Neuronal stem cell (in vitro differentiated cells): Measurements from ENCODE around the gene KIF26B.

Experiments used
- DNase-seq: peaks from one replicate; pipeline ENCODE4 v3.0.0-alpha.2; 2013; ENCODE audit warnings: low spot score
- H2AFZ ChIP-seq: one replicate; pipeline ENCODE4 v1.6.1; 2013; ENCODE audit warnings: mild to moderate bottlenecking, low read length, inconsistent platforms
- H2AK5ac ChIP-seq: 2 replicates; pipeline ENCODE4 v1.6.1; 2013; ENCODE audit warnings: low read depth, mild to moderate bottlenecking, inconsistent platforms, low read length, moderate library complexity, mixed read lengths
- H2BK120ac ChIP-seq: 2 replicates; pipeline ENCODE4 v1.6.1; 2013; ENCODE audit warnings: low read depth, mild to moderate bottlenecking, inconsistent platforms, low read length, moderate library complexity, mixed read lengths
- H2BK12ac ChIP-seq: one replicate; pipeline ENCODE4 v1.6.1; 2013; ENCODE audit warnings: low read length, inconsistent platforms
- H2BK15ac ChIP-seq: 2 replicates; pipeline ENCODE4 v1.6.1; 2013; ENCODE audit warnings: mild to moderate bottlenecking, low read length, inconsistent platforms, mixed read lengths
- H2BK5ac ChIP-seq: one replicate; pipeline ENCODE4 v1.6.1; 2013; ENCODE audit warnings: inconsistent platforms, mild to moderate bottlenecking, low read length, moderate library complexity
- H3K14ac ChIP-seq: one replicate; pipeline ENCODE4 v1.6.1; 2013; ENCODE audit warnings: low read length, inconsistent platforms
- H3K18ac ChIP-seq: 2 replicates; pipeline ENCODE4 v1.6.1; 2013; ENCODE audit warnings: low read length, inconsistent platforms
- H3K23ac ChIP-seq: 2 replicates; pipeline ENCODE4 v1.6.1; 2013; ENCODE audit warnings: low read depth, mild to moderate bottlenecking, mixed read lengths, low read length, inconsistent platforms; ENCODE audit not compliant: poor library complexity
- H3K27ac ChIP-seq: replicated peaks from 3 replicates; pipeline ENCODE4 v1.5.1; 2013; ENCODE audit warnings: low read length, inconsistent platforms
- H3K27me3 ChIP-seq, 3 experiments: 2 replicates each; pipeline ENCODE4 v1.6.1; 2013; ENCODE audit warnings: low read length in 3 of 3, mild to moderate bottlenecking in 2 of 3, inconsistent platforms in 1 of 3, low read depth in 1 of 3, mixed read lengths in 1 of 3, moderate library complexity in 1 of 3; ENCODE audit not compliant: control insufficient read depth in 3 of 3, insufficient read depth in 3 of 3
- H3K36me3 ChIP-seq, 2 donors: replicated peaks in 1 of 2; 2 replicates each; pipeline ENCODE4 v1.6.1; 2013; ENCODE audit warnings: low read length in 2 of 2; ENCODE audit not compliant: control insufficient read depth in 2 of 2, insufficient read depth in 2 of 2
- H3K4ac ChIP-seq: 2 replicates; pipeline ENCODE4 v1.6.1; 2013; ENCODE audit warnings: inconsistent platforms, mild to moderate bottlenecking, low read length, moderate library complexity
- H3K4me1 ChIP-seq, 2 donors: 1 replicate in 1 of 2; 2 replicates in 1 of 2; pipeline ENCODE4 v1.6.1; 2013; ENCODE audit warnings: low read length in 2 of 2, low read depth in 1 of 2; ENCODE audit not compliant: control insufficient read depth in 2 of 2, insufficient read depth in 1 of 2
- H3K4me2 ChIP-seq: one replicate; pipeline ENCODE4 v1.6.1; 2013; ENCODE audit warnings: mild to moderate bottlenecking, low read length, inconsistent platforms; ENCODE audit not compliant: insufficient read depth, poor library complexity, severe bottlenecking
- H3K4me3 ChIP-seq, 2 donors: 2 replicates each; pipeline ENCODE4 v1.5.1; 2013; ENCODE audit warnings: low read length in 2 of 2, mild to moderate bottlenecking in 2 of 2, inconsistent platforms in 1 of 2, moderate library complexity in 1 of 2
- H3K79me1 ChIP-seq: one replicate; pipeline ENCODE4 v1.6.1; 2013; ENCODE audit warnings: low read depth, mild to moderate bottlenecking, inconsistent platforms, low read length, moderate library complexity
- H3K9ac ChIP-seq: one replicate; pipeline ENCODE4 v1.6.1; 2013; ENCODE audit warnings: mild to moderate bottlenecking, low read depth, low read length, inconsistent platforms; ENCODE audit not compliant: poor library complexity
- H3K9me3 ChIP-seq, 2 donors: replicated peaks in 1 of 2; 2 replicates each; pipeline versions ENCODE3 to v1.6.1; 2013; ENCODE audit warnings: low read length in 2 of 2, mild to moderate bottlenecking in 2 of 2, inconsistent platforms in 1 of 2, low read depth in 1 of 2, mixed read lengths in 1 of 2, moderate library complexity in 1 of 2; ENCODE audit not compliant: control insufficient read depth in 2 of 2, insufficient read depth in 1 of 2
- H4K8ac ChIP-seq: one replicate; pipeline ENCODE4 v1.6.1; 2013; ENCODE audit warnings: low read depth, mild to moderate bottlenecking, inconsistent platforms, low read length, moderate library complexity
- H4K91ac ChIP-seq: one replicate; pipeline ENCODE4 v1.6.1; 2013; ENCODE audit warnings: low read length, low read depth, mild to moderate bottlenecking, inconsistent platforms; ENCODE audit not compliant: poor library complexity
- WGBS, 2 donors: extraction: QIAGEN DNeasy Blood & Tissue Kit; methylation state at CpG; one replicate each; pipeline ENCODE4 v1.1.7; 2013; ENCODE audit warnings: missing lambda C conversion rate in 2 of 2, mixed read lengths in 1 of 2; ENCODE audit not compliant: insufficient read length in 2 of 2, insufficient replicate concordance in 1 of 2; ENCODE audit errors: extremely low coverage in 2 of 2; 5-methylcytosine and 5-hydroxymethylcytosine counted together

KIF26B gene

GRCh38 chr1:245256528-245256927 is 101.7 kb downstream of the KIF26B start:
- no peak overlapping the region for H4K91ac ChIP-seq
- H2BK12ac ChIP-seq: no peak overlapping the region
- H3K79me1 ChIP-seq: no peaks in the 10 kb centered on the region
- H3K23ac ChIP-seq: no peak overlapping the region
- no peak overlapping the region for H2BK15ac ChIP-seq
- no peaks in the 10 kb centered on the region for H3K36me3 ChIP-seq
- peaks cover 2% of the 10 kb centered on the region in 2 donors for H3K9me3 ChIP-seq
- H3K9ac ChIP-seq: no peak overlapping the region
- H3K27ac ChIP-seq: no peak overlapping the region
- no peaks in the 10 kb centered on the region for H3K27me3 ChIP-seq
- DNase-seq: no peak
- H2AK5ac ChIP-seq: no peak overlapping the region
- H3K4ac ChIP-seq: no peak overlapping the region
- H3K4me3 ChIP-seq: no peak overlapping the region
- H3K14ac ChIP-seq: no peak overlapping the region
- no peak overlapping the region for H2BK5ac ChIP-seq
- no peak overlapping the region for H2AFZ ChIP-seq
- H4K8ac ChIP-seq: no peak overlapping the region
- peak overlapping the region; percentile 71 for H3K18ac ChIP-seq
- no CpG with 5 or more reads among the region's 6 CpGs for WGBS, 2 donors
- H3K4me2 ChIP-seq: no peak overlapping the region
- no peak overlapping the region for H2BK120ac ChIP-seq
- H3K4me1 ChIP-seq: peaks cover 5 to 9% of the 10 kb centered on the region in 2 donors

- no peak overlapping the region for H2BK5ac ChIP-seq
Measured at GRCh38 chr1:245258271-245258920, 103.6 kb downstream of the KIF26B start.

GRCh38 chr1:245260110-245260882 is 105.5 kb downstream of the KIF26B start:
- WGBS, 2 donors: no CpG with 5 or more reads among the region's 6 CpGs
- no peaks in the 10 kb centered on the region for H3K36me3 ChIP-seq

More at GRCh38 chr1:245258271-245258920, 103.6 kb downstream of the KIF26B start:
- no peak overlapping the region for H2BK120ac ChIP-seq
- H3K4ac ChIP-seq: no peak overlapping the region
- H2BK15ac ChIP-seq: no peak overlapping the region
- no peak overlapping the region for H2AFZ ChIP-seq
- no peak overlapping the region for H3K4me3 ChIP-seq
- peak overlapping the region; percentile 51 for H3K18ac ChIP-seq
- no peak overlapping the region for H3K27ac ChIP-seq
- no peak overlapping the region for H3K9ac ChIP-seq
- peaks cover 0 to 2% of the 10 kb centered on the region in 2 donors for H3K9me3 ChIP-seq
- H3K14ac ChIP-seq: no peak overlapping the region
- no peaks in the 10 kb centered on the region for H3K36me3 ChIP-seq
- H3K27me3 ChIP-seq: no peaks in the 10 kb centered on the region
- H3K4me1 ChIP-seq: peaks cover 8 to 9% of the 10 kb centered on the region in 2 donors
- no peak overlapping the region for H2AK5ac ChIP-seq
- no peak overlapping the region for H3K23ac ChIP-seq
- no peak overlapping the region for H4K8ac ChIP-seq
- H3K79me1 ChIP-seq: no peaks in the 10 kb centered on the region
- no peak overlapping the region for H2BK12ac ChIP-seq
- no peak overlapping the region for H4K91ac ChIP-seq
- H3K4me2 ChIP-seq: no peak overlapping the region
- no peak for DNase-seq
- no CpG with 5 or more reads among the region's 12 CpGs for WGBS, 2 donors

GRCh38 chr1:245260883-245261282 is 106.1 kb downstream of the KIF26B start:
- Histone ChIP-seq H3K18ac (no peak overlapping the region), H2AFZ (no peak overlapping the region), H3K9me3 (peaks cover 0 to 2% of the 10 kb centered on the region in 2 donors), H2BK5ac (no peak overlapping the region), H3K79me1 (no peaks in the 10 kb centered on the region), H3K36me3 (no peaks in the 10 kb centered on the region), H4K8ac (no peak overlapping the region), H3K4me2 (no peak overlapping the region), H2BK120ac (no peak overlapping the region), H3K27ac (no peak overlapping the region), H3K4me3 (no peak overlapping the region), H3K4me1 (peaks cover 8 to 9% of the 10 kb centered on the region in 2 donors), H3K27me3 (no peaks in the 10 kb centered on the region), H4K91ac (no peak overlapping the region), H3K14ac (no peak overlapping the region), H3K4ac (no peak overlapping the region), H2AK5ac (no peak overlapping the region), H2BK12ac (no peak overlapping the region), H3K9ac (no peak overlapping the region), H3K23ac (no peak overlapping the region), H2BK15ac (no peak overlapping the region)
- WGBS, 2 donors: no CpG with 5 or more reads among the region's 5 CpGs
- DNase-seq: no peak

More at GRCh38 chr1:245260110-245260882, 105.5 kb downstream of the KIF26B start:
- Histone ChIP-seq H3K4ac (no peak overlapping the region), H3K27me3 (no peaks in the 10 kb centered on the region), H2BK15ac (no peak overlapping the region), H3K4me3 (no peak overlapping the region), H3K23ac (no peak overlapping the region), H4K91ac (no peak overlapping the region), H3K4me2 (no peak overlapping the region), H4K8ac (no peak overlapping the region), H3K14ac (no peak overlapping the region), H2BK5ac (no peak overlapping the region), H3K4me1 (peaks cover 8 to 9% of the 10 kb centered on the region in 2 donors), H2BK120ac (no peak overlapping the region), H3K9me3 (peaks cover 0 to 2% of the 10 kb centered on the region in 2 donors), H3K18ac (no peak overlapping the region), H2AFZ (no peak overlapping the region), H2BK12ac (no peak overlapping the region), H3K9ac (no peak overlapping the region), H3K79me1 (no peaks in the 10 kb centered on the region), H3K27ac (no peak overlapping the region), H2AK5ac (no peak overlapping the region)
- no peak for DNase-seq
